Activated CD8-positive, alpha-beta memory T cell treated with anti-CD3 and anti-CD28 coated beads, Interleukin-2, amount 50 U/mL, for 1 hour (primary cell): Measurements from ENCODE around the gene NEURL4.

Experiments used
- DNase-seq: peaks from one replicate; pipeline ENCODE4 v3.0.0-alpha.2; 2020; ENCODE audit errors: extremely low read depth

Gene NEURL4

DNA sequence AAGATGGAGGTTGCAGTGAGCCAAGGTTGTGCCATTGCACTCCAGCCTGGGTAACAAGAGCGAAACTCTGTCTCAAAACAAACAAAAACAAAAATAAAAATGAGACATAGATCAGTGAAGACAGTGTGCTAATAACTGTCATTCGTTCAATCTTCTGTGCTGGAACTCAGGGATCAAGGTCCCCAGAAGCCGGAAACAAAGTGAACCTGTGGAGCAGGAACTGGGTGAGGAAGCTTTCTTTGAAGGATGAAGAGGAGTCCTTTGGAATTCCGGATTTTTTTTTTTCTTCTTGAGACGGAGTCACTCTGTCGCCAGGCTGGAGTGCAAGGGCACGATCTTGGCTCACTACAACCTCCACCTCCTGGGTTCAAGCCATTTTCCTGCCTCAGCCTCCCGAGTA, 49.7 kb downstream of the NEURL4 start:
- no peak for DNase-seq

DNA sequence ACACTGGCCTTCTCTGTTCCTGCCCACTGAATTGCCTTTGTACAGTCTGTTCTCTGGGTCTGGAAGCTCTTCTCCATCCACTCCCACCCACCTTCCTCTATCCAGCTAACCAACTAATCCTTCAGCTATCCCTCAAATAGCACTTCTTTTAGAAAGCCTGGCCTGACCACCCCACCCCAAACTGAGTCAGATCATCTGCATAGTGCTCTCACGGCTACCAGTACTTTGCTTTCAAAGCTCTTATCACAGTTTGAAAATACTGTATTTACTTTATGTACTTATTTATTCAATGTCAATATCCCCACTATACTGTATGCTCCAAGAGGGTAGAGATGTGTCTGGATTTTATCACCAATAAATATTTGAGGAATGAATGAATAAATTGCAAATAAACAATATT, 62.4 kb downstream of the NEURL4 start:
- no peak for DNase-seq
